OCI-LY3 (cell line): ENCODE data around the gene PHLPP2.

Experiments used
- H2AFZ ChIP-seq: fragments of 200-600, 300-600 bp; shearing (Covaris generic); 2 replicates; pipeline ENCODE4 v1.6.0; 2014; ENCODE audit warnings: antibody characterized with exemption, low read depth, low read length
- H3K27ac ChIP-seq: fragments of 200-600, 300-600 bp; sonication (generic); 2 replicates; pipeline ENCODE4 v1.5.1; 2014; ENCODE audit warnings: mild to moderate bottlenecking, low read length, moderate library complexity, mixed read lengths
- H3K27me3 ChIP-seq: fragments of 200-600, 300-600 bp; sonication (generic); 2 replicates; pipeline ENCODE4 v1.6.1; 2014; ENCODE audit warnings: low read depth, low read length, mixed read lengths
- H3K36me3 ChIP-seq: fragments of 200-600, 300-600 bp; sonication (generic); replicated peaks from 2 replicates; pipeline ENCODE3; 2014; ENCODE audit warnings: low read depth, low read length, mixed read lengths
- H3K4me1 ChIP-seq: fragments of 300-600, 200-600 bp; sonication (generic); 2 replicates; pipeline ENCODE4 v1.6.1; 2014; ENCODE audit warnings: low read length, mixed read lengths
- H3K4me2 ChIP-seq: fragments of 200-600, 300-600 bp; sonication (generic); 2 replicates; pipeline ENCODE4 v1.6.1; 2014; ENCODE audit warnings: low read length, mixed read lengths
- H3K4me3 ChIP-seq: fragments of 300-600, 200-600 bp; sonication (generic); 2 replicates; pipeline ENCODE4 v1.5.1; 2014; ENCODE audit warnings: antibody characterized with exemption, mild to moderate bottlenecking, low read length, moderate library complexity
- H3K79me2 ChIP-seq: fragments of 300-600, 200-600 bp; shearing (Covaris generic); 2 replicates; pipeline ENCODE4 v1.6.1; 2014; ENCODE audit warnings: mild to moderate bottlenecking, low read length, mixed read lengths
- H3K9ac ChIP-seq: fragments of 300-600, 200-600 bp; shearing (Covaris generic); 2 replicates; pipeline ENCODE4 v1.6.0; 2014; ENCODE audit warnings: mild to moderate bottlenecking, low read length, moderate library complexity
- H3K9me3 ChIP-seq: fragments of 200-600, 300-600 bp; shearing (Covaris generic); 2 replicates; pipeline ENCODE4 v1.6.1; 2014; ENCODE audit warnings: low read length, mixed read lengths; ENCODE audit not compliant: insufficient read depth
- H4K20me1 ChIP-seq: fragments of 200-600, 300-600 bp; sonication (generic); 2 replicates; pipeline ENCODE4 v1.6.1; 2016; ENCODE audit warnings: low read length, mixed read lengths; ENCODE audit not compliant: insufficient read depth
- CTCF ChIP-seq: fragments of 200-600, 300-600 bp; sonication (generic); IDR thresholded peaks from 2 replicates; pipeline ENCODE4 v1.5.1; 2014; ENCODE audit warnings: antibody characterized with exemption, low read length, low read depth
- EZH2phosphoT487 ChIP-seq: fragments of 200-600 bp; shearing (Covaris generic); IDR thresholded peaks from 2 replicates; pipeline ENCODE4 v1.6.1; 2018; ENCODE audit warnings: antibody characterized with exemption, mixed run types, low read depth

The PHLPP2 gene

GRCh38 chr16:71700831-71701230 is 23.7 kb downstream of the PHLPP2 start:
- no peaks in the 10 kb centered on the region for H3K79me2 ChIP-seq
- no peak overlapping the region for H3K9ac ChIP-seq
- H3K27ac ChIP-seq: 0 out of 2 replicates have a peak overlapping the region, but pooled peaks have one; percentile 16
- TF ChIP-seq CTCF (no peak), EZH2phosphoT487 (no peak)
- no peaks in the 10 kb centered on the region for H3K9me3 ChIP-seq
- H4K20me1 ChIP-seq: no peaks in the 10 kb centered on the region
- no peak overlapping the region; the same call in 1 of the 2 replicates for H3K4me2 ChIP-seq
- peaks cover 4% of the 10 kb centered on the region for H3K36me3 ChIP-seq
- H3K4me3 ChIP-seq: no peak overlapping the region
- no peaks in the 10 kb centered on the region for H3K27me3 ChIP-seq
- no peak overlapping the region for H2AFZ ChIP-seq
- peaks cover 18% of the 10 kb centered on the region for H3K4me1 ChIP-seq

GRCh38 chr16:71698491-71698890 is 26.0 kb downstream of the PHLPP2 start:
- H3K4me2 ChIP-seq: no peak overlapping the region
- peaks cover 4% of the 10 kb centered on the region for H3K36me3 ChIP-seq
- TF ChIP-seq CTCF: no peak
- no peak for TF ChIP-seq EZH2phosphoT487
- H2AFZ ChIP-seq: no peak overlapping the region
- no peaks in the 10 kb centered on the region for H3K27me3 ChIP-seq
- H3K9me3 ChIP-seq: no peaks in the 10 kb centered on the region
- no peaks in the 10 kb centered on the region for H3K79me2 ChIP-seq
- H4K20me1 ChIP-seq: no peaks in the 10 kb centered on the region
- no peak overlapping the region for H3K4me3 ChIP-seq
- no peak overlapping the region for H3K27ac ChIP-seq
- H3K9ac ChIP-seq: no peak overlapping the region
- H3K4me1 ChIP-seq: peaks cover 20% of the 10 kb centered on the region

GRCh38 chr16:71693164-71693563 is 31.3 kb downstream of the PHLPP2 start:
- Histone ChIP-seq H3K4me1 (peaks cover 7% of the 10 kb centered on the region), H3K79me2 (no peaks in the 10 kb centered on the region), H4K20me1 (no peaks in the 10 kb centered on the region), H3K9ac (no peak overlapping the region), H3K36me3 (no peaks in the 10 kb centered on the region), H3K4me3 (no peak overlapping the region), H3K4me2 (peak overlapping the region; percentile 40), H3K27ac (no peak overlapping the region), H3K9me3 (no peaks in the 10 kb centered on the region), H2AFZ (no peak overlapping the region), H3K27me3 (no peaks in the 10 kb centered on the region)
- TF ChIP-seq EZH2phosphoT487: no peak
- TF ChIP-seq CTCF: no peak

GRCh38 chr16:71689901-71690300 is 34.6 kb downstream of the PHLPP2 start:
- Histone ChIP-seq H3K9me3 (no peaks in the 10 kb centered on the region), H3K36me3 (peaks cover 3% of the 10 kb centered on the region), H3K9ac (no peak overlapping the region), H3K27ac (no peak overlapping the region), H4K20me1 (no peaks in the 10 kb centered on the region), H3K4me3 (no peak overlapping the region), H3K27me3 (no peaks in the 10 kb centered on the region), H3K79me2 (no peaks in the 10 kb centered on the region), H2AFZ (no peak overlapping the region), H3K4me2 (no peak overlapping the region), H3K4me1 (peaks cover 7% of the 10 kb centered on the region)
- no peak for TF ChIP-seq EZH2phosphoT487
- no peak for TF ChIP-seq CTCF
